Adipocyte (in vitro differentiated cells): ENCODE data around the gene FAM184B.
A peak's percentile ranks its signal among the peaks of the same experiment; 100 is the strongest.

Experiments
- DNase-seq: peaks from one replicate; pipeline ENCODE4 v3.0.0-alpha.2; 2015; ENCODE audit warnings: low read depth
- H3K27me3 ChIP-seq: replicated peaks from 2 replicates; pipeline ENCODE4 v1.7.0; 2013; ENCODE audit warnings: mild to moderate bottlenecking, low read length, moderate library complexity; ENCODE audit not compliant: control insufficient read depth, insufficient read depth
- H3K36me3 ChIP-seq: 2 replicates; pipeline ENCODE4 v1.7.0; 2013; ENCODE audit warnings: low read length, mild to moderate bottlenecking, moderate library complexity; ENCODE audit not compliant: control insufficient read depth, insufficient read depth, severe bottlenecking
- H3K4me1 ChIP-seq: 2 replicates; pipeline ENCODE4 v1.7.0; 2013; ENCODE audit warnings: mild to moderate bottlenecking, low read length, moderate library complexity; ENCODE audit not compliant: control insufficient read depth, insufficient read depth
- H3K4me3 ChIP-seq: 2 replicates; pipeline ENCODE4 v1.7.0; 2013; ENCODE audit warnings: mild to moderate bottlenecking, low read length, moderate library complexity
- H3K9ac ChIP-seq: 2 replicates; pipeline ENCODE4 v1.7.0; 2013; ENCODE audit warnings: mild to moderate bottlenecking, low read length, moderate library complexity
- H3K9me3 ChIP-seq: 2 replicates; pipeline ENCODE4 v1.7.0; 2013; ENCODE audit warnings: mild to moderate bottlenecking, low read length, moderate library complexity; ENCODE audit not compliant: control insufficient read depth

Gene FAM184B

GRCh38 chr4:17650406-17650805 lies 131.0 kb downstream of the FAM184B start:
- H3K9me3 ChIP-seq, result no peaks in the 10 kb centered on the region
- DNase-seq, result no peak
- H3K36me3 ChIP-seq, result no peaks in the 10 kb centered on the region
- H3K4me1 ChIP-seq, result no peaks in the 10 kb centered on the region
- no peak overlapping the region for H3K9ac ChIP-seq
- peaks cover 4% of the 10 kb centered on the region for H3K27me3 ChIP-seq
- H3K4me3 ChIP-seq, result no peak overlapping the region

- DNase-seq, result no peak
Observed at GRCh38 chr4:17647927-17648326, 133.5 kb downstream of the FAM184B start.

GRCh38 chr4:17647176-17647806 lies 134.1 kb downstream of the FAM184B start:
- no peaks in the 10 kb centered on the region for H3K9me3 ChIP-seq
- H3K4me3 ChIP-seq, result no peak overlapping the region
- no peaks in the 10 kb centered on the region for H3K4me1 ChIP-seq
- H3K9ac ChIP-seq, result no peak overlapping the region
- H3K36me3 ChIP-seq, result no peaks in the 10 kb centered on the region
- H3K27me3 ChIP-seq, result no peaks in the 10 kb centered on the region
- no peak for DNase-seq

More at GRCh38 chr4:17647927-17648326, 133.5 kb downstream of the FAM184B start:
- Histone ChIP-seq H3K9me3 (no peaks in the 10 kb centered on the region), H3K27me3 (no peaks in the 10 kb centered on the region), H3K4me3 (no peak overlapping the region), H3K9ac (no peak overlapping the region), H3K36me3 (no peaks in the 10 kb centered on the region), H3K4me1 (no peaks in the 10 kb centered on the region)

- no peak for DNase-seq
- H3K9ac ChIP-seq, result no peak overlapping the region
- H3K27me3 ChIP-seq, result no peaks in the 10 kb centered on the region
- no peaks in the 10 kb centered on the region for H3K36me3 ChIP-seq
- H3K4me1 ChIP-seq, result no peaks in the 10 kb centered on the region
- no peak overlapping the region for H3K4me3 ChIP-seq
- no peaks in the 10 kb centered on the region for H3K9me3 ChIP-seq
Observed at GRCh38 chr4:17646693-17647092, 134.7 kb downstream of the FAM184B start.

- H3K4me1 ChIP-seq, result no peaks in the 10 kb centered on the region
- H3K9me3 ChIP-seq, result no peaks in the 10 kb centered on the region
- H3K36me3 ChIP-seq, result no peaks in the 10 kb centered on the region
- H3K27me3 ChIP-seq, result no peaks in the 10 kb centered on the region
- H3K9ac ChIP-seq, result no peak overlapping the region
- H3K4me3 ChIP-seq, result no peak overlapping the region
- no peak for DNase-seq
Observed at GRCh38 chr4:17642398-17642783, 139.0 kb downstream of the FAM184B start.

GRCh38 chr4:17639136-17639535 lies 142.3 kb downstream of the FAM184B start:
- Histone ChIP-seq H3K4me3 (no peak overlapping the region), H3K27me3 (no peaks in the 10 kb centered on the region), H3K9ac (no peak overlapping the region), H3K4me1 (no peaks in the 10 kb centered on the region), H3K36me3 (peaks cover 16% of the 10 kb centered on the region), H3K9me3 (no peaks in the 10 kb centered on the region)
- DNase-seq, result no peak

GRCh38 chr4:17636696-17637622 lies 144.5 kb downstream of the FAM184B start:
- Histone ChIP-seq H3K4me1 (no peaks in the 10 kb centered on the region), H3K9ac (no peak overlapping the region), H3K36me3 (peaks cover 38% of the 10 kb centered on the region), H3K27me3 (no peaks in the 10 kb centered on the region), H3K9me3 (no peaks in the 10 kb centered on the region), H3K4me3 (no peak overlapping the region)
- DNase-seq, result peak; percentile 90

- no peak for DNase-seq
- no peak overlapping the region for H3K9ac ChIP-seq
- H3K4me1 ChIP-seq, result no peaks in the 10 kb centered on the region
- H3K4me3 ChIP-seq, result no peak overlapping the region
- no peaks in the 10 kb centered on the region for H3K27me3 ChIP-seq
- H3K36me3 ChIP-seq, result peaks cover 44% of the 10 kb centered on the region
- no peaks in the 10 kb centered on the region for H3K9me3 ChIP-seq
Observed at GRCh38 chr4:17636341-17636695, 145.1 kb downstream of the FAM184B start.

GRCh38 chr4:17635056-17635455 lies 146.4 kb downstream of the FAM184B start:
- peaks cover 55% of the 10 kb centered on the region for H3K36me3 ChIP-seq
- H3K4me3 ChIP-seq, result no peak overlapping the region
- no peak for DNase-seq
- no peaks in the 10 kb centered on the region for H3K4me1 ChIP-seq
- H3K9me3 ChIP-seq, result no peaks in the 10 kb centered on the region
- no peak overlapping the region for H3K9ac ChIP-seq
- H3K27me3 ChIP-seq, result no peaks in the 10 kb centered on the region

GRCh38 chr4:17633600-17633999 lies 147.8 kb downstream of the FAM184B start:
- Histone ChIP-seq H3K36me3 (peaks cover 69% of the 10 kb centered on the region), H3K27me3 (no peaks in the 10 kb centered on the region), H3K9me3 (no peaks in the 10 kb centered on the region), H3K4me3 (no peak overlapping the region), H3K9ac (no peak overlapping the region), H3K4me1 (no peaks in the 10 kb centered on the region)
- no peak for DNase-seq

GRCh38 chr4:17630228-17630627 lies 151.2 kb downstream of the FAM184B start:
- Histone ChIP-seq H3K9ac (no peak overlapping the region), H3K27me3 (no peaks in the 10 kb centered on the region), H3K36me3 (peaks cover 98% of the 10 kb centered on the region), H3K4me3 (no peak overlapping the region), H3K4me1 (no peaks in the 10 kb centered on the region), H3K9me3 (no peaks in the 10 kb centered on the region)
- no peak for DNase-seq
